Mucosa of gallbladder (tissue), 1 donor: ENCODE data around the gene THSD4. TPM values are rescaled to one million over a fixed set of nuclear protein-coding genes. Genes with fewer than 3 reads are reported as not detected.

Source experiments
- DNase-seq: peaks from one replicate; pipeline ENCODE4 v3.0.0-alpha.2; 2020; ENCODE audit warnings: low spot score
- total RNA-seq: library from RNA; stranded (reverse); gene quantifications from one replicate; pipeline ENCODE4 v1.2.1, GENCODE V29; 2021
- donor health status: DM: no; HTN: no; CAD: no.

Gene THSD4
- total RNA-seq, 1 donor from 2014 or later, result 71.2 TPM

GRCh38 chr15:71494563-71495397 lies 379.5 kb downstream of the THSD4 start:
- no peak for DNase-seq

GRCh38 chr15:71495398-71495780 lies 380.1 kb downstream of the THSD4 start:
- no peak for DNase-seq

GRCh38 chr15:71496336-71496955 lies 381.2 kb downstream of the THSD4 start:
- DNase-seq, result no peak

- DNase-seq, result no peak
These were observed 386.2 kb downstream of the THSD4 start for GRCh38 chr15:71501344-71502076.

GRCh38 chr15:71502077-71502432 lies 386.8 kb downstream of the THSD4 start:
- DNase-seq, result no peak

GRCh38 chr15:71505962-71506361 lies 390.7 kb downstream of the THSD4 start:
- no peak for DNase-seq

GRCh38 chr15:71506946-71507345 lies 391.7 kb downstream of the THSD4 start:
- no peak for DNase-seq

GRCh38 chr15:71508081-71508682 lies 392.9 kb downstream of the THSD4 start:
- no peak for DNase-seq

GRCh38 chr15:71509139-71509538 lies 393.9 kb downstream of the THSD4 start:
- DNase-seq, result no peak

GRCh38 chr15:71510763-71511162 lies 395.5 kb downstream of the THSD4 start:
- DNase-seq, result no peak

GRCh38 chr15:71511796-71512681 lies 396.8 kb downstream of the THSD4 start:
- DNase-seq, result no peak

- DNase-seq, result no peak
These were observed 397.4 kb downstream of the THSD4 start for GRCh38 chr15:71512682-71513006.

- DNase-seq, result no peak
These were observed 400.3 kb downstream of the THSD4 start for GRCh38 chr15:71515375-71516186.

- DNase-seq, result no peak
These were observed 402.5 kb downstream of the THSD4 start for GRCh38 chr15:71517751-71518150.

- no peak for DNase-seq
These were observed 403.4 kb downstream of the THSD4 start for GRCh38 chr15:71518661-71519060.

GRCh38 chr15:71526060-71526820 lies 411.0 kb downstream of the THSD4 start:
- no peak for DNase-seq

- no peak for DNase-seq
These were observed 414.1 kb downstream of the THSD4 start for GRCh38 chr15:71529361-71529760.

GRCh38 chr15:71530116-71530515 lies 414.8 kb downstream of the THSD4 start:
- no peak for DNase-seq

- DNase-seq, result no peak
These were observed 417.7 kb downstream of the THSD4 start for GRCh38 chr15:71532994-71533393.

- DNase-seq, result no peak
These were observed 422.9 kb downstream of the THSD4 start for GRCh38 chr15:71538181-71538580.
